Stimulated activated memory B cell treated with anti-CD40 and anti-IgM and Interleukin-4, amounts not matched to agents 10 μg/mL and 1 μg/mL and 100 μg/mL, for 72 hours (primary cell): Measurements from ENCODE around the gene TNFSF11.

Experiments used
- ATAC-seq: fragments of 150-1000 bp; cut with Tn5 transposase; 2 replicates; pipeline ENCODE4 v1.10.0; 2021
- H3K27ac Mint-ChIP-seq: one replicate; pipeline ENCODE4 v1.8.0; 2022; ENCODE audit warnings: mild to moderate bottlenecking, mixed read lengths
- H3K27me3 Mint-ChIP-seq: one replicate; pipeline ENCODE4 v1.8.0; 2022; ENCODE audit warnings: mixed read lengths
- H3K36me3 Mint-ChIP-seq: one replicate; pipeline ENCODE4 v1.8.0; 2022; ENCODE audit warnings: mixed read lengths
- H3K4me1 Mint-ChIP-seq: one replicate; pipeline ENCODE4 v1.8.0; 2022; ENCODE audit warnings: mixed read lengths
- H3K4me3 Mint-ChIP-seq: one replicate; pipeline ENCODE4 v1.8.0; 2022; ENCODE audit warnings: mild to moderate bottlenecking, moderate library complexity, mixed read lengths
- H3K9me3 Mint-ChIP-seq: one replicate; pipeline ENCODE4 v1.8.0; 2022; ENCODE audit warnings: mixed read lengths

Gene TNFSF11

DNA sequence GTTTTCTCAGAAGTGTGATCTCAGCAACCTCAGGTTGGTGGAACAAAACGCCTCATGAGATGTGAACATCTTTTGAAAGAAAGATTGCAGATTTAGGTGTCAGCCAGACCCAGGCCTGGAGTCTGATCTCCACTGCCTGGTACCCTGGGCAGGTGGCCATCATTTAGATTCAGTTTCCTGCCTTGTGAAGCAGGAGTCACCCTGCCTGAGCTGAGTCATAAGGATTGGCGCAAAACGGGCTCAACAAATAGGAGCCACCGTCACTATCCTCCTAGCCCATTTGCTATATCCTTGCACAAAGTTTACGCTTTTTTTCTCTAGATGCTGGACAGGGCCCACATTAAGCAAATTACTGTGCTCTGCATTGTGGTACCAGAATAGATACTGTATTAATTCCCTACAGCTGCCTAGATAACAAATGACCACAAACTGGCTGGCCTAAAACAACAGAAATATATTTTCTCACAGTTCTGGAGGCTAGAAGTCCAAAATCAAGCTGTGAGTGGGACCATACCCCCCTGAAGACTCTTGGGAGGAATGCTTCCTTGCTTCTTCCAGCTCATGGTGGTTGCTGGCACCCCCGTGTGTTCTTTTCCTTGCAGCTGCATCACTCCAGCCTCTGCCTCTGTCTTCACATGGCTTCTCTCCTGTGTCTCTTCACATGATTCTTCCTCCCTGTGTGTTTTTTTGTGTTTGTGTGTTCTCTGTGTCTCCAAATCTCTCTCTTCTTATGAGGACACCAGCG, 38.2 kb downstream of the TNFSF11 start:
- H3K36me3 Mint-ChIP-seq: no peaks in the 10 kb centered on the region
- H3K9me3 Mint-ChIP-seq: no peaks in the 10 kb centered on the region
- H3K27me3 Mint-ChIP-seq: peaks cover 7% of the 10 kb centered on the region
- H3K4me3 Mint-ChIP-seq: no peak overlapping the region
- H3K27ac Mint-ChIP-seq: no peak overlapping the region
- no peaks in the 10 kb centered on the region for H3K4me1 Mint-ChIP-seq
- no peak for ATAC-seq

- Mint-ChIP-seq H3K27ac (no peak overlapping the region), H3K36me3 (no peaks in the 10 kb centered on the region), H3K4me3 (no peak overlapping the region), H3K9me3 (no peaks in the 10 kb centered on the region), H3K27me3 (no peaks in the 10 kb centered on the region), H3K4me1 (no peaks in the 10 kb centered on the region)
- no peak for ATAC-seq
These were observed 40.6 kb downstream of the TNFSF11 start for GRCh38 chr13:42614436-42615035.

DNA sequence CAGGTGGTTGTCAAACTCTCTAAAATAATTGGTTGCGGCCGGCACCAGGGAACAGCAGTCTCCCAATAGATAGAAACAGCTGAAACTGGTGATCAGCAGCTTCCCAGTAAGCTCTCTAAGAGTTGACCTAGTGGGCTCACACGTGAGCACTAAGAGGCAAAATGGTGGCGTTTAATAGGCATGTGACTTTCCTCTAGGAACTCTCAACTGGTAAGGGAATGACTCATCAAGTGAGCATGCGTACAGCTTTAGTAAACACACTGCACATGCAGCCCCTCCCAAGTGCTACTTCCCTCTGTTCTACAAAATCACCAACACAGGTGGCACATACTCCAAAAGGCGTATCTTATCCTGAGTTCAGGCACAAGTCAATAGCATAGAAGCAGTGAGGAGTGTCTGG, 41.7 kb downstream of the TNFSF11 start:
- H3K4me3 Mint-ChIP-seq: no peak overlapping the region
- no peaks in the 10 kb centered on the region for H3K27me3 Mint-ChIP-seq
- H3K9me3 Mint-ChIP-seq: no peaks in the 10 kb centered on the region
- no peaks in the 10 kb centered on the region for H3K36me3 Mint-ChIP-seq
- H3K4me1 Mint-ChIP-seq: no peaks in the 10 kb centered on the region
- no peak overlapping the region for H3K27ac Mint-ChIP-seq
- ATAC-seq: no peak

GRCh38 chr13:42617221-42617620, 43.3 kb downstream of the TNFSF11 start:
- H3K9me3 Mint-ChIP-seq: no peaks in the 10 kb centered on the region
- ATAC-seq: no peak
- H3K27ac Mint-ChIP-seq: no peak overlapping the region
- no peaks in the 10 kb centered on the region for H3K4me1 Mint-ChIP-seq
- H3K27me3 Mint-ChIP-seq: no peaks in the 10 kb centered on the region
- H3K4me3 Mint-ChIP-seq: no peak overlapping the region
- H3K36me3 Mint-ChIP-seq: no peaks in the 10 kb centered on the region

DNA sequence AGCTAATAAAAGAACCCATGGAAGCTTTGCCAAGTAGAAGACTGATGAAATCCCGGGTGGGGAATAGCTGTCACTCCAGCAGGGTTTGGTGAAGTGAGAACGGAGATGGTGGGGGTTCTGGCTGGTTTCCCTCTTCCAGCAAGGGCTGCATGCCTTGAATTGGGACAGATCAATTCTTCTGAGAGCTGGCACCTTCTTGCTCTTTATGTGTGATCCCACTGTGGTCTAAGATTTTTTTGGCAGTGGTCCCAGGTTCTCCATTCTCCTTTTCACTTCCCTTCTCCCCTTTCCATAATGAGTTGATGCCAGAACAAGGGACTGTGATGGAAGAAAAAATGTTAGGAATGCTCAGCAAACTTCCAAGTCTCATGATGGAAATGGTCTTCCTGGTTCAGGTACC, 50.0 kb downstream of the TNFSF11 start:
- Mint-ChIP-seq H3K9me3 (no peaks in the 10 kb centered on the region), H3K4me1 (no peaks in the 10 kb centered on the region), H3K36me3 (no peaks in the 10 kb centered on the region), H3K27me3 (no peaks in the 10 kb centered on the region), H3K27ac (no peak overlapping the region), H3K4me3 (no peak overlapping the region)
- no peak for ATAC-seq

DNA sequence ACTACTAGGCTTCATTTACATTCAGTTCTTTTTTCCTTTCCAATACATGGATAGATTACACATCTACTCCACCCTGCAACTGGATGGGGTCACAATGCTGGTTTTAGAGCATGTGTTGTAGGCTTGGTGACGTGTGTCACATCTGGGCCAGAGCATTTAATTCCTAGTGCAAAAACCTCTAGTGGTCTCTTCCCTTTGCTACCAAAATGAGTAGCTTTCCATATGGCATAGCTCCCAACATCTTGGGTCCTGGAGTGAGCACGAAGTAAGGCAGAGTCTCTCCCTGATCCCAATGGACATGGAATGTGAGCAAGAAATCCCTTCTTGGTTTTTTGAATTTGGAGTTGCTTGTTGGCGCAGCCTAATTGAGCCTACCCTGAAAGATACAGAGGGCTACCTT, 51.7 kb downstream of the TNFSF11 start:
- H3K27me3 Mint-ChIP-seq: no peaks in the 10 kb centered on the region
- H3K27ac Mint-ChIP-seq: no peak overlapping the region
- no peak for ATAC-seq
- H3K36me3 Mint-ChIP-seq: no peaks in the 10 kb centered on the region
- no peaks in the 10 kb centered on the region for H3K4me1 Mint-ChIP-seq
- H3K4me3 Mint-ChIP-seq: no peak overlapping the region
- no peaks in the 10 kb centered on the region for H3K9me3 Mint-ChIP-seq

DNA sequence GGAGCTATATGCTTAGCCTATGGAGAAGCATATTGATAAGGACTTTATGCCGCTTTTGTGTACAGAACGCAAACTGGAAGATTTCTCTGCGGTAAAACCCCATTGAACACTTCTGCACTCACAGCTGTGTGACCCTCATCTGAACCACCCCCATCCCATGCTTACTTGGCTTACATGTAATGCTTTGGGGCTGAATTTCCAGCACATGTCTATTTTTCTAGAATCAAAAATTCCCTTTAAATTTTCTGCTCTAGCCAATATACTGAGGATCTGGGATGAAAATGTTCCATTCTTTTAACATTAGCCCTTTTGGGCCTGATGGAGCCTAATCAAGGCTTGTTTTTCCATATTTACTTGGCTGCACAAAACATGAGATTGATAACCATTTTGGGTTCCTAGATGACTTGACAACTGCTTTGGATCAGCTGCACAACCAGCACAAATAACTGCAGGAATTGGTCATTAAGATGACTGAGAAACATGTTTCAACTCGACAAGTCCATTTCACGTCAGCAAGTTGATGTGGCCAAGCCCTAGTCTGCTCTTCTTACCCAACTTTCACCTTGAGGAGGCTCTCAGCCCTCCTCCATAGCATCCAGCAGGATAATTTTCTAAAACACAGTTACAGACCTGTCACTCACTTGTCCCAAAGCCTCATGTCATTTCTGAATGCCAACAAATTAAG, 52.4 kb downstream of the TNFSF11 start:
- H3K4me1 Mint-ChIP-seq: no peaks in the 10 kb centered on the region
- no peaks in the 10 kb centered on the region for H3K36me3 Mint-ChIP-seq
- H3K4me3 Mint-ChIP-seq: no peak overlapping the region
- H3K27me3 Mint-ChIP-seq: no peaks in the 10 kb centered on the region
- H3K27ac Mint-ChIP-seq: no peak overlapping the region
- ATAC-seq: no peak
- H3K9me3 Mint-ChIP-seq: no peaks in the 10 kb centered on the region

- no peaks in the 10 kb centered on the region for H3K36me3 Mint-ChIP-seq
These were observed 54.7 kb downstream of the TNFSF11 start for GRCh38 chr13:42628666-42629065.

GRCh38 chr13:42631181-42631580, 57.2 kb downstream of the TNFSF11 start:
- Mint-ChIP-seq H3K4me1 (no peaks in the 10 kb centered on the region), H3K36me3 (no peaks in the 10 kb centered on the region), H3K27me3 (no peaks in the 10 kb centered on the region), H3K27ac (no peak overlapping the region), H3K9me3 (no peaks in the 10 kb centered on the region), H3K4me3 (no peak overlapping the region)
- ATAC-seq: no peak

More at GRCh38 chr13:42628666-42629065, 54.7 kb downstream of the TNFSF11 start:
- H3K9me3 Mint-ChIP-seq: no peaks in the 10 kb centered on the region
- H3K4me1 Mint-ChIP-seq: no peaks in the 10 kb centered on the region
- H3K4me3 Mint-ChIP-seq: no peak overlapping the region
- ATAC-seq: no peak
- H3K27me3 Mint-ChIP-seq: no peaks in the 10 kb centered on the region
- no peak overlapping the region for H3K27ac Mint-ChIP-seq

DNA sequence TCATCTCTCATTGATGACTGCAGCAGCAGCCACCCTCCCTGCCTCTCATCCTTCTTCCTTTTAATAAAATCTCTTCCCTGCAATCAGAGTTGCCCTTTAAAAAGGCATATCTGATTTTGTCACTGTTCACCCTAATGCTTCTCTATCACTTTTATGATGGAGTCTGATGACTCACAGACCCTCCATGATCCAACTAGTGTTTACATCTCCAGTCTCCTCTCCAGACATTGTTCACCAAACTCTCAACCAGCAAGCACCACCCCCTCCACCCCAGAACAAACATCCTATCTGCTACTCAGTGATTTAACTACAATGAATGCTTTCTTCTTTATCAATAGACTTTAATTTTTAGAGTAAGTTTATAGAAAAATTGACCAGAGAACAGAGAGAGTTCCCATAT, 59.5 kb downstream of the TNFSF11 start:
- Mint-ChIP-seq H3K4me3 (no peak overlapping the region), H3K9me3 (no peaks in the 10 kb centered on the region), H3K4me1 (no peaks in the 10 kb centered on the region), H3K36me3 (no peaks in the 10 kb centered on the region), H3K27me3 (no peaks in the 10 kb centered on the region), H3K27ac (no peak overlapping the region)
- no peak for ATAC-seq

- peaks cover 11% of the 10 kb centered on the region for H3K27me3 Mint-ChIP-seq
- no peaks in the 10 kb centered on the region for H3K4me1 Mint-ChIP-seq
- H3K27ac Mint-ChIP-seq: no peak overlapping the region
- H3K36me3 Mint-ChIP-seq: no peaks in the 10 kb centered on the region
- H3K9me3 Mint-ChIP-seq: peaks cover 6% of the 10 kb centered on the region
- no peak for ATAC-seq
- no peak overlapping the region for H3K4me3 Mint-ChIP-seq
These were observed 64.1 kb downstream of the TNFSF11 start for GRCh38 chr13:42638101-42638500.

DNA sequence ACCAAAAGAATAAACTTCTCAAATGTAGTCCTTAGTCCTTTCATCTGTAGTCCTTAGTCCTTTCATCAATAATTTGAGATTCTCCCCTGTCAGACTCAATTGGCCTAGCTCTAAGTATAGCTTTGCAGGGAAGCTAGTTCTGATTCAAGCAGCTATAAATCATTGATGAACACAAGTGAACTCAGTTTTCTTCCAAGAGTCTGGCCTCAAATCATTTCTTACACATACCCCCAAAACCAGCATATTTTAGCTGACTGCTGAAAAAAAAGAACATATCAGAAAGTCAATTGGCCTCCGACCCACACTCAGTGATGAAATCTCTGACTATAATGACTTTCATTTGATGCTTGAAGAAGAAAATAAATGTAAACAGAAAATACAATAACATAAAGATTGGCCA, 64.9 kb downstream of the TNFSF11 start:
- Mint-ChIP-seq H3K4me3 (no peak overlapping the region), H3K9me3 (peaks cover 6% of the 10 kb centered on the region), H3K27ac (no peak overlapping the region), H3K4me1 (no peaks in the 10 kb centered on the region), H3K27me3 (peaks cover 12% of the 10 kb centered on the region), H3K36me3 (no peaks in the 10 kb centered on the region)
- no peak for ATAC-seq

GRCh38 chr13:42643076-42643475, 69.1 kb downstream of the TNFSF11 start:
- no peak for ATAC-seq
- Mint-ChIP-seq H3K4me3 (no peak overlapping the region), H3K27ac (no peak overlapping the region), H3K27me3 (peaks cover 12% of the 10 kb centered on the region), H3K9me3 (peaks cover 6% of the 10 kb centered on the region), H3K4me1 (no peaks in the 10 kb centered on the region), H3K36me3 (no peaks in the 10 kb centered on the region)

- no peak for ATAC-seq
- H3K9me3 Mint-ChIP-seq: peaks cover 6% of the 10 kb centered on the region
- no peaks in the 10 kb centered on the region for H3K36me3 Mint-ChIP-seq
- no peaks in the 10 kb centered on the region for H3K4me1 Mint-ChIP-seq
- no peak overlapping the region for H3K4me3 Mint-ChIP-seq
- H3K27ac Mint-ChIP-seq: no peak overlapping the region
- H3K27me3 Mint-ChIP-seq: peaks cover 14% of the 10 kb centered on the region
These were observed 70.9 kb downstream of the TNFSF11 start for GRCh38 chr13:42644841-42645240.

DNA sequence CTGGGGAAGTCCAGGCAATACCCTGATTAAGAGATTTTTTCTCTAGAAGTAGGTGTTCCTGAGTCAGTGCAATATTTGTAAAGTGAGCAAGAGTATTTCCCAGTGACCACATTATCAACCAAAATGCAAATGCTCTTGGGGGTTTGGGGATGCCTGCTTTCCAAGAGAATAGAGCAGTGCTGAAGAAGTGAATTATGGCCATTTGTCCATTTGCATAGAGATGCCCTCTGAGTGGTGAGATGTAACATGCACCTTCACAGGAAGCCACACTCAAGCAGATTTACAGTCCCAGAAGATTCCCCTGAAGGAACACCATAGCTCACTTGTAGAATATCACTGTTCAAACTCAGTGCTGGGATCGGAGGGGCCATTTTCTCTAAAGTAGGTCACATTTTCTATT, 71.8 kb downstream of the TNFSF11 start:
- Mint-ChIP-seq H3K36me3 (no peaks in the 10 kb centered on the region), H3K4me3 (no peak overlapping the region), H3K9me3 (peaks cover 4% of the 10 kb centered on the region), H3K27me3 (peaks cover 20% of the 10 kb centered on the region), H3K27ac (no peak overlapping the region), H3K4me1 (no peaks in the 10 kb centered on the region)
- no peak for ATAC-seq

DNA sequence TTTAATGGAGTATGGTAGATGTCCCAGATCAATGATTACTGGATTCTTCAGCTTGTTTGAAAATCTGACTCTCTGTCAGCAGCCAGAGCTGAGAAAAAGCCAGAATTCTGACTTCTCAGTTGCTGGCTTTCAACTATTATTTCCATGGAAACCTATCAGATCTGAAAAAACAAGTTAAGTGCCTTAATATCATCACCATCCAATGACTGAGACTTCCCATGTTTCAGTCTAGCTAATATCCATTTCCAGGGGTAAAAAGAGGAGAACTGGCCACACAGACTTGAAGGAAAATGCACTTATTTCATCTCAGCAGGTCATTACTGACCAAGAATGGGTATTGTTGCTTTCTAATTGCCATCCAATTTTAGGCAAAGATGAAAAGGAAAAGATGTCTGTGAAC, 75.2 kb downstream of the TNFSF11 start:
- H3K36me3 Mint-ChIP-seq: no peaks in the 10 kb centered on the region
- H3K27me3 Mint-ChIP-seq: peaks cover 15% of the 10 kb centered on the region
- no peaks in the 10 kb centered on the region for H3K4me1 Mint-ChIP-seq
- no peaks in the 10 kb centered on the region for H3K9me3 Mint-ChIP-seq
- no peak overlapping the region for H3K4me3 Mint-ChIP-seq
- ATAC-seq: no peak
- no peak overlapping the region for H3K27ac Mint-ChIP-seq
